Keratinocyte (primary cell): ENCODE measurements around the gene GNAS-AS1.

Source experiments
- CTCF ChIP-seq, 3 experiments: IDR thresholded peaks in 1 of 3; conservative IDR thresholded peaks in 1 of 3; optimal IDR thresholded peaks in 1 of 3; 2 replicates in 2 of 3; 3 replicates in 1 of 3; pipeline versions ENCODE3 to v1.5.1; 2011; ENCODE audit warnings: low read length in 3 of 3, mild to moderate bottlenecking in 3 of 3, moderate library complexity in 2 of 3, control low read depth in 1 of 3, inconsistent platforms in 1 of 3; ENCODE audit not compliant: insufficient read depth in 2 of 3; ENCODE audit errors: extremely low read depth in 1 of 3
- EZH2 ChIP-seq: IDR thresholded peaks from one replicate; pipeline ENCODE4 v1.6.1; 2012; ENCODE audit warnings: inconsistent platforms, mild to moderate bottlenecking, low read length, moderate library complexity

- peak in 2 of 3 experiments; percentile 6 to 43 for TF ChIP-seq CTCF (optimal IDR thresholded peaks at IDR 0.05 in 1 of 3, IDR thresholded peaks at IDR 0.05 in 1 of 3, conservative IDR thresholded peaks at IDR 0.05 in 1 of 3; ENCODE audit: extremely low read depth in 1 of 3, insufficient read depth in 2 of 3, low read length in 3 of 3)
- TF ChIP-seq EZH2: no peak
These were observed 21.2 kb downstream of the GNAS-AS1 start for GRCh38 chr20:58829531-58829941.
